ENCODE measurements around the gene LAMC2. TPM values are rescaled to one million over a fixed set of nuclear protein-coding genes. Genes with fewer than 3 reads are reported as not detected.
"Not testable (repeated sequence)": the region's sequence is repeated elsewhere in the genome, so short reads cannot be mapped to it uniquely, and the experiment has no call there.

The LAMC2 gene
- total RNA-seq, 2 donors from 2014 or later: 1.2 TPM; not detected in 1

- no peak overlapping the region for H3K4me3 Mint-ChIP-seq
- DNase-seq: no peak
- no peaks in the 10 kb centered on the region for H3K36me3 Mint-ChIP-seq (ENCODE audit: insufficient read depth in 2 of 2)
- H3K9me3 Mint-ChIP-seq: no peaks in the 10 kb centered on the region
- no peaks in the 10 kb centered on the region for H3K4me1 Mint-ChIP-seq (ENCODE audit: low read depth)
- no peak for ATAC-seq (replicated peaks in 1 of 2)
- H3K27me3 Mint-ChIP-seq (ENCODE audit: low read depth): no peaks in the 10 kb centered on the region
- H3K27ac Mint-ChIP-seq: no peak overlapping the region
Measured at GRCh38 chr1:183238071-183238470, 52.0 kb downstream of the LAMC2 start.

GRCh38 chr1:183239220-183239742 lies 53.2 kb downstream of the LAMC2 start:
- no peak overlapping the region for H3K4me3 Mint-ChIP-seq
- H3K9me3 Mint-ChIP-seq: no peaks in the 10 kb centered on the region
- ATAC-seq (replicated peaks in 1 of 2): no peak
- H3K27me3 Mint-ChIP-seq (ENCODE audit: low read depth): no peaks in the 10 kb centered on the region
- no peak overlapping the region for H3K27ac Mint-ChIP-seq
- no peak for DNase-seq
- H3K36me3 Mint-ChIP-seq (ENCODE audit: insufficient read depth in 2 of 2): no peaks in the 10 kb centered on the region
- H3K4me1 Mint-ChIP-seq (ENCODE audit: low read depth): no peaks in the 10 kb centered on the region

- H3K36me3 Mint-ChIP-seq (ENCODE audit: insufficient read depth in 2 of 2): no peaks in the 10 kb centered on the region
- H3K4me3 Mint-ChIP-seq: no peak overlapping the region
- H3K4me1 Mint-ChIP-seq (ENCODE audit: low read depth): no peaks in the 10 kb centered on the region
- H3K27me3 Mint-ChIP-seq (ENCODE audit: low read depth): no peaks in the 10 kb centered on the region
- no peak overlapping the region for H3K27ac Mint-ChIP-seq
- H3K9me3 Mint-ChIP-seq: no peaks in the 10 kb centered on the region
- ATAC-seq (replicated peaks in 1 of 2): no peak
- DNase-seq: no peak
Measured at GRCh38 chr1:183239793-183240525, 53.9 kb downstream of the LAMC2 start.

DNA sequence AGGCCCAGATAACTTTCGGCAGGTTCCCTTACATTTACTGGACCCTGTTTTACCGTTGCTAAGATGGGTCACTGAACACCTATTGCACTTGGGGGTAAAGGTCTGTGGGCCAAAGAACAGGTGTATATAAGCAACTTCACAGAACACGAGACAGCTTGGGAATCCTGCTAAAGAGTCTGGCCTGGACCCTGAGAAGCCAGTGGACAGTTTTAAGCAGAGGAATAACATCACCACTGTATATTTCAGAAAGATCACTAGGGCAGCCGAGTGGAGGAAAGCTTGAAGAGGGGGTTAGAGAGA lies 54.4 kb downstream of the LAMC2 start:
- H3K4me3 Mint-ChIP-seq: no peak overlapping the region
- no peaks in the 10 kb centered on the region for H3K4me1 Mint-ChIP-seq (ENCODE audit: low read depth)
- H3K9me3 Mint-ChIP-seq: no peaks in the 10 kb centered on the region
- no peak for DNase-seq
- ATAC-seq (replicated peaks in 1 of 2): no peak
- no peak overlapping the region for H3K27ac Mint-ChIP-seq
- H3K36me3 Mint-ChIP-seq (ENCODE audit: insufficient read depth in 2 of 2): no peaks in the 10 kb centered on the region
- no peaks in the 10 kb centered on the region for H3K27me3 Mint-ChIP-seq (ENCODE audit: low read depth)

GRCh38 chr1:183240853-183241252 lies 54.8 kb downstream of the LAMC2 start:
- H3K9me3 Mint-ChIP-seq; H3K4me3 Mint-ChIP-seq; H3K27me3 Mint-ChIP-seq (ENCODE audit: low read depth); H3K27ac Mint-ChIP-seq; DNase-seq; H3K36me3 Mint-ChIP-seq (ENCODE audit: insufficient read depth in 2 of 2); H3K4me1 Mint-ChIP-seq (ENCODE audit: low read depth); ATAC-seq (replicated peaks in 1 of 2): not testable (repeated sequence)

- ATAC-seq (replicated peaks in 1 of 2) (no peak), DNase-seq (no peak)
- Mint-ChIP-seq H3K27me3 (ENCODE audit: low read depth) (no peaks in the 10 kb centered on the region), H3K4me3 (no peak overlapping the region), H3K27ac (no peak overlapping the region), H3K9me3 (no peaks in the 10 kb centered on the region), H3K36me3 (ENCODE audit: insufficient read depth in 2 of 2) (no peaks in the 10 kb centered on the region), H3K4me1 (ENCODE audit: low read depth) (no peaks in the 10 kb centered on the region)
Measured at GRCh38 chr1:183241471-183241870, 55.4 kb downstream of the LAMC2 start.

DNA sequence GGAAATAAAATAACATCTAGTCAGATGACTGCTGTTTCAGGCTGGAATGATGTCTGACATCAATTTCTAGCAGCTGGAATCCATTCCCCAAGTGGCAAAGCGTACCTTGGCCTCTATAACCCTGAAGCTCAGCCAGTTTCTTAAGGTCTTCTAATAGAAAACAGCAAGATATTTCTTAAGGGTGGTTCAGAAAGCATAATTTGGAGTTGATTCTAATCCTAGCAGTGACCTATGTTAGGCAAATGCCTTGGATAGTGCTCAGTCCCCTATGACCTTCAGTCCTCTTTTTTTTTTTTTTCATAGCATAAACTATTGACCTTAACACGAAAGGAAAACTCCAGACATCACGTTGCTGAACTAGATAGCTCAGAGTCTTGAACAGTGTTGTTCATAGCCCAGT lies 56.5 kb downstream of the LAMC2 start:
- no peak overlapping the region for H3K27ac Mint-ChIP-seq
- no peak overlapping the region for H3K4me3 Mint-ChIP-seq
- H3K27me3 Mint-ChIP-seq (ENCODE audit: low read depth): no peaks in the 10 kb centered on the region
- H3K36me3 Mint-ChIP-seq (ENCODE audit: insufficient read depth in 2 of 2): no peaks in the 10 kb centered on the region
- no peaks in the 10 kb centered on the region for H3K4me1 Mint-ChIP-seq (ENCODE audit: low read depth)
- ATAC-seq (replicated peaks in 1 of 2) (no peak), DNase-seq (no peak)
- H3K9me3 Mint-ChIP-seq: no peaks in the 10 kb centered on the region

DNA sequence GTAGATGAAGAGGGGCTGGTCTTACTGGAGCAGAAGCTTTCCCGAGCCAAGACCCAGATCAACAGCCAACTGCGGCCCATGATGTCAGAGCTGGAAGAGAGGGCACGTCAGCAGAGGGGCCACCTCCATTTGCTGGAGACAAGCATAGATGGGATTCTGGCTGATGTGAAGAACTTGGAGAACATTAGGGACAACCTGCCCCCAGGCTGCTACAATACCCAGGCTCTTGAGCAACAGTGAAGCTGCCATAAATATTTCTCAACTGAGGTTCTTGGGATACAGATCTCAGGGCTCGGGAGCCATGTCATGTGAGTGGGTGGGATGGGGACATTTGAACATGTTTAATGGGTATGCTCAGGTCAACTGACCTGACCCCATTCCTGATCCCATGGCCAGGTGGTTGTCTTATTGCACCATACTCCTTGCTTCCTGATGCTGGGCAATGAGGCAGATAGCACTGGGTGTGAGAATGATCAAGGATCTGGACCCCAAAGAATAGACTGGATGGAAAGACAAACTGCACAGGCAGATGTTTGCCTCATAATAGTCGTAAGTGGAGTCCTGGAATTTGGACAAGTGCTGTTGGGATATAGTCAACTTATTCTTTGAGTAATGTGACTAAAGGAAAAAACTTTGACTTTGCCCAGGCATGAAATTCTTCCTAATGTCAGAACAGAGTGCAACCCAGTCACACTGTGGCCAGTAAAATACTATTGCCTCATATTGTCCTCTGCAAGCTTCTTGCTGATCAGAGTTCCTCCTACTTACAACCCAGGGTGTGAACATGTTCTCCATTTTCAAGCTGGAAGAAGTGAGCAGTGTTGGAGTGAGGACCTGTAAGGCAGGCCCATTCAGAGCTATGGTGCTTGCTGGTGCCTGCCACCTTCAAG lies 57.3 kb downstream of the LAMC2 start:
- Mint-ChIP-seq H3K36me3 (ENCODE audit: insufficient read depth in 2 of 2) (no peaks in the 10 kb centered on the region), H3K9me3 (no peaks in the 10 kb centered on the region), H3K4me3 (no peak overlapping the region), H3K4me1 (ENCODE audit: low read depth) (no peaks in the 10 kb centered on the region), H3K27me3 (ENCODE audit: low read depth) (no peaks in the 10 kb centered on the region), H3K27ac (no peak overlapping the region)
- DNase-seq: no peak
- no peak for ATAC-seq (replicated peaks in 1 of 2)

DNA sequence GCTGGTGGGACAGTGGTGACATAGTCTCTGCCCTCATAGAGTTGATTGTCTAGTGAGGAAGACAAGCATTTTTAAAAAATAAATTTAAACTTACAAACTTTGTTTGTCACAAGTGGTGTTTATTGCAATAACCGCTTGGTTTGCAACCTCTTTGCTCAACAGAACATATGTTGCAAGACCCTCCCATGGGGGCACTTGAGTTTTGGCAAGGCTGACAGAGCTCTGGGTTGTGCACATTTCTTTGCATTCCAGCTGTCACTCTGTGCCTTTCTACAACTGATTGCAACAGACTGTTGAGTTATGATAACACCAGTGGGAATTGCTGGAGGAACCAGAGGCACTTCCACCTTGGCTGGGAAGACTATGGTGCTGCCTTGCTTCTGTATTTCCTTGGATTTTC lies 58.4 kb downstream of the LAMC2 start:
- Mint-ChIP-seq H3K27me3 (ENCODE audit: low read depth) (no peaks in the 10 kb centered on the region), H3K9me3 (no peaks in the 10 kb centered on the region), H3K4me1 (ENCODE audit: low read depth) (no peaks in the 10 kb centered on the region), H3K36me3 (ENCODE audit: insufficient read depth in 2 of 2) (no peaks in the 10 kb centered on the region), H3K4me3 (no peak overlapping the region), H3K27ac (no peak overlapping the region)
- DNase-seq (no peak), ATAC-seq (replicated peaks in 1 of 2) (no peak)

DNA sequence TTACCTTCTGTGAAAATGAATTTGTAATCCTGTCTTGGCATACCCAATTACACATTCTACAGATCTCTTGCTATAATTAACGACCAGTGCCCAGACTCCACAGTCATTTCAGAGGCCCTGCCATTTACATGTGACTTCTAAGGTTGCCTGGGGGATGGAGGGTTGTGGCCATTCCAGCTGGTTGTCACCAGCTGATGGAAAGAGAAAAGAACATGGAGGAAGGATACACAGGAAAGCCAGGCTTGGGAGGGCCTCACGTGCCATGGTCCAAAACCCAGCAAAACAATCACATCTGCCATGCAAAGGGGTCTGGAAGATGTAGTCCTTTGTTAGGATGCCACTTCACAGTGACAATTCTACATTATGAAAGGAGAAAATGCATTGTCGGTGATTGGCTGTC lies 59.3 kb downstream of the LAMC2 start:
- Mint-ChIP-seq H3K9me3 (no peaks in the 10 kb centered on the region), H3K27me3 (ENCODE audit: low read depth) (no peaks in the 10 kb centered on the region), H3K36me3 (ENCODE audit: insufficient read depth in 2 of 2) (no peaks in the 10 kb centered on the region), H3K4me3 (no peak overlapping the region), H3K27ac (no peak overlapping the region), H3K4me1 (ENCODE audit: low read depth) (no peaks in the 10 kb centered on the region)
- DNase-seq: no peak
- ATAC-seq (replicated peaks in 1 of 2): no peak

DNA sequence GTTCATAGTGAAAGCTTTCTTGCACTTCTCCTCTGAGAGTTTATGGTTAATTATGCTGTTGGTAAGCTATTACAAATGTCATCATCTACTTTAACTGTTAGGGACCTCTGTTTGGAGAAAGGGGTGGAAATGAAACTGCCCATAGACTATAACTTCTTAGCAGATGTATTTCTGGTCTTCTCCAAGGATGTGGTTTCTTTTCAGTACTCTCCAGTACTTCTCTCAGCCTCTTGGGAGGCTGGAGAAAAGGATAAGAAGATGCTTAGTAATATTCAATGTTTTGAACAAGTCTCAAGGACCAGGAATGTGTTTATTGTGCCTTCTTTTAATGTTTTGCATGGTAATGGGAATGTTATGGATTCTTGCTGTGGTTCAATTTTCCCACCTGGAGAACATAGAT lies 60.4 kb downstream of the LAMC2 start:
- no peaks in the 10 kb centered on the region for H3K36me3 Mint-ChIP-seq (ENCODE audit: insufficient read depth in 2 of 2)
- H3K27ac Mint-ChIP-seq: no peak overlapping the region
- H3K4me3 Mint-ChIP-seq: no peak overlapping the region
- no peaks in the 10 kb centered on the region for H3K4me1 Mint-ChIP-seq (ENCODE audit: low read depth)
- ATAC-seq (replicated peaks in 1 of 2): no peak
- no peak for DNase-seq
- H3K9me3 Mint-ChIP-seq: no peaks in the 10 kb centered on the region
- H3K27me3 Mint-ChIP-seq (ENCODE audit: low read depth): peaks cover 3% of the 10 kb centered on the region

DNA sequence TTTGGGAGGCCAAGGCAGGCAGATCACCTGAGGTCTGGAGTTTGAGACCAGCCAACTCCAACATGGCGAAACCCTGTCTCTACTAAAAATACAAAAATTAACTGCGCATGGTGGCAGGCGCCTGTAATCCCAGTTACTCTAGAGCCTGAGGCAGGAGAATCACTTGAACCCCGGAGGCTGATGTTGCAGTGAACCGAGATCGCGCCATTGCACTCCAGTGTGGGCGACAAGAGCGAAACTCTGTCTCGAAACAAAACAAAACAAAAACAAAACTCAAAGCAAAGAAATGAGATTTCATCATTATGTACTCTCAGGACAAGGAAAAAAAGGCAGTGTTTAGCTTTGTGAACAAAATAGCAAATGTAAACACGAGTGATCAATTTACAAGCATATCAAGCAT lies 61.0 kb downstream of the LAMC2 start:
- no peak overlapping the region for H3K4me3 Mint-ChIP-seq
- DNase-seq (no peak), ATAC-seq (replicated peaks in 1 of 2) (no peak)
- H3K27me3 Mint-ChIP-seq (ENCODE audit: low read depth): peaks cover 9% of the 10 kb centered on the region
- H3K4me1 Mint-ChIP-seq (ENCODE audit: low read depth): no peaks in the 10 kb centered on the region
- H3K27ac Mint-ChIP-seq: no peak overlapping the region
- no peaks in the 10 kb centered on the region for H3K9me3 Mint-ChIP-seq
- H3K36me3 Mint-ChIP-seq (ENCODE audit: insufficient read depth in 2 of 2): no peaks in the 10 kb centered on the region

DNA sequence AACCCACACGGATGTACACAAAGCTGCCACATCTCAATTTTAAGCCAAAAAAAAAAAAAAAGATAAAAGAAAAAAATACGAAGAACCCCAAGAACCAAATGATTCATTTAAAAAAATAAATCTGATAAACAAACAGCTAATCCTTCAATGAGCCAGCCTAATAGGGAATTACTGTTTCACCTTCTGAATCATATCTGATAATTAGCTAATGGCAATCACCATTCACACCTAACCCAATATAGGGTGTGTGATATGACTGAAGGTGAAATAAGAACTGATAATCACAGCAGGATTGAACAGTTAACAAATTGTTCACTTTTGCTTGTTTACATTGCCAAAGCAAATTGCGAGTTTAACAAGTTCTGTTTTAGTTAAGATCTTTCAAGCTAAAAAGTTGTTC lies 61.4 kb downstream of the LAMC2 start:
- Mint-ChIP-seq H3K9me3 (no peaks in the 10 kb centered on the region), H3K27ac (no peak overlapping the region), H3K4me3 (no peak overlapping the region), H3K4me1 (ENCODE audit: low read depth) (no peaks in the 10 kb centered on the region), H3K27me3 (ENCODE audit: low read depth) (peaks cover 10% of the 10 kb centered on the region), H3K36me3 (ENCODE audit: insufficient read depth in 2 of 2) (no peaks in the 10 kb centered on the region)
- DNase-seq: no peak
- ATAC-seq (replicated peaks in 1 of 2): no peak

All from activated T-cell treated with anti-CD3 and anti-CD28 coated beads, Interleukin-2, amount 50 U/mL, for 72 hours (primary cell).